K562 (cell line): Measurements from ENCODE around the gene EMILIN1. TPM values are rescaled to one million over a fixed set of nuclear protein-coding genes. Genes with fewer than 3 reads are reported as not detected.
A peak's percentile ranks its signal among the peaks of the same experiment; 100 is the strongest.

Source experiments
- CHD2 ChIP-seq: IDR thresholded peaks from 2 replicates; pipeline ENCODE4 v1.6.1; 2011; ENCODE audit warnings: low read depth, low read length
- DLX4 ChIP-seq: fragments of 250-450 bp; sonication (Bioruptor Pico); IDR thresholded peaks from 2 replicates; pipeline ENCODE4 v1.6.1; 2021; ENCODE audit warnings: mild to moderate bottlenecking
- E2F1 ChIP-seq: sonication (generic); formaldehyde crosslinking; IDR thresholded peaks from 2 replicates; pipeline ENCODE4 v1.8.1; 2023; ENCODE audit warnings: mild to moderate bottlenecking, missing genetic modification reagents, moderate library complexity
- E2F3 ChIP-seq: fragments of 250-450 bp; sonication (Bioruptor Pico); IDR thresholded peaks from 2 replicates; pipeline ENCODE4 v1.4.0; 2020; ENCODE audit warnings: mild to moderate bottlenecking
- E2F6 ChIP-seq, 2 experiments: IDR thresholded peaks; 2 replicates each; pipeline ENCODE4 v1.6.1; 2011; ENCODE audit warnings: borderline replicate concordance in 1 of 2, control low read depth in 1 of 2, low read depth in 1 of 2, low read length in 1 of 2, mild to moderate bottlenecking in 1 of 2, mixed read lengths in 1 of 2, moderate library complexity in 1 of 2; ENCODE audit not compliant: insufficient read depth in 1 of 2, insufficient read length in 1 of 2, poor library complexity in 1 of 2, severe bottlenecking in 1 of 2; ENCODE audit errors: extremely low read depth in 1 of 2
- GABPB1 ChIP-seq: sonication (generic); formaldehyde crosslinking; IDR thresholded peaks from 2 replicates; pipeline ENCODE4 v1.8.0; 2022; ENCODE audit warnings: mild to moderate bottlenecking, missing genetic modification reagents
- GMEB1 ChIP-seq: fragments of 250-450 bp; sonication (Bioruptor Pico); IDR thresholded peaks from 2 replicates; pipeline ENCODE4 v1.4.0; 2020; ENCODE audit warnings: mild to moderate bottlenecking
- HCFC1 ChIP-seq: IDR thresholded peaks from 2 replicates; pipeline ENCODE4 v1.6.1; 2012; ENCODE audit warnings: low read depth, low read length, improper control_type of control experiment
- MEIS2 ChIP-seq: fragments of 450-650 bp; IDR thresholded peaks from 2 replicates; pipeline ENCODE4 v1.6.1; 2014; ENCODE audit warnings: mild to moderate bottlenecking; ENCODE audit not compliant: partially characterized antibody
- MNT ChIP-seq, 2 experiments: fragments of 450-650 bp; conservative IDR thresholded peaks; 2 replicates each; pipeline ENCODE4 v1.6.1; 2017; ENCODE audit warnings: mild to moderate bottlenecking in 2 of 2, moderate library complexity in 2 of 2
- RCOR1 ChIP-seq, 2 experiments: IDR thresholded peaks; 2 replicates each; pipeline ENCODE4 v1.6.1; 2012; ENCODE audit warnings: low read depth in 2 of 2, low read length in 2 of 2, borderline replicate concordance in 1 of 2, improper control_type of control experiment in 1 of 2
- SAFB ChIP-seq: fragments of 200-400 bp; formaldehyde crosslinking; IDR thresholded peaks from 2 replicates; pipeline ENCODE4 v1.6.1; 2017; ENCODE audit warnings: low read depth, low read length, borderline replicate concordance
- SMAD4 ChIP-seq: fragments of 250-450 bp; sonication (Bioruptor Pico); conservative IDR thresholded peaks from 2 replicates; pipeline ENCODE4 v1.8.0; 2021; ENCODE audit warnings: inconsistent platforms, mild to moderate bottlenecking, moderate library complexity
- SMARCC2 ChIP-seq: fragments of 450-650 bp; IDR thresholded peaks from 2 replicates; pipeline ENCODE4 v1.6.1; 2017; ENCODE audit warnings: antibody characterized with exemption, moderate library complexity, mild to moderate bottlenecking, low read depth
- SREBF1 ChIP-seq: fragments of 150-350 bp; IDR thresholded peaks from 2 replicates; pipeline ENCODE4 v1.6.1; 2014; ENCODE audit warnings: antibody characterized with exemption, low read depth, low read length, borderline replicate concordance
- SREBF2 ChIP-seq: sonication (generic); formaldehyde crosslinking; IDR thresholded peaks from 2 replicates; pipeline ENCODE4 v1.4.0; 2020; ENCODE audit warnings: mild to moderate bottlenecking, missing genetic modification reagents
- ZNF77 ChIP-seq: fragments of 250-450 bp; sonication (Bioruptor Pico); IDR thresholded peaks from 2 replicates; pipeline ENCODE4 v1.5.0; 2020
- polyA plus RNA-seq, 8 experiments: library from polyadenylated mRNA; depleted of rRNA in 4 of 8; stranded (reverse) in 5 of 8; unstranded in 3 of 8; fragments of >200 nt; fragmentation: Nextera tagmentation in 2 of 8; fragmentation: Illumina TruSeq in 1 of 8; extraction: Ambion mirVana in 2 of 8; extraction: Trizol in 1 of 8; gene quantifications; 2 replicates each; pipeline versions ENCODE4 v1.2.1 to v1.2.3, GENCODE V29; 2011 to 2014; ENCODE audit warnings: inconsistent platforms in 1 of 8, missing spikeins in 1 of 8
- total RNA-seq, 7 experiments: library from RNA; depleted of rRNA in 6 of 7; stranded (reverse); fragments of >200 nt in 6 of 7; fragmentation: Illumina TruSeq in 2 of 7; extraction: Trizol in 2 of 7; gene quantifications; 2 replicates each; pipeline versions ENCODE4 v1.2.1 to v1.2.3, GENCODE V29; 2011 to 2021; ENCODE audit warnings: low replicate concordance in 1 of 7

The EMILIN1 gene
- total and polyA plus RNA-seq, 9 of the 15 experiments (the other 6 are each of a cell fraction or from before 2014, with no cell fraction given), result 0.04 to 2.7 (median 0.54) TPM; not detected in 2

GRCh38 chr2:27071277-27071989, 7.0 kb upstream of the EMILIN1 start, which contains the start of gene OST4 (continued):
- peak in 1 of 2 experiments; percentile 65 for TF ChIP-seq E2F6 (IDR thresholded peaks at IDR 0.05; ENCODE audit: borderline replicate concordance in 1 of 2, extremely low read depth in 1 of 2, insufficient read depth in 1 of 2, insufficient read length in 1 of 2, low read depth in 1 of 2, low read length in 1 of 2, poor library complexity in 1 of 2, severe bottlenecking in 1 of 2)
- 0 out of 2 replicates have a peak, but pooled peaks have one; percentile 27 for TF ChIP-seq SMARCC2
- TF ChIP-seq GMEB1 (CRISPR knock-in tag), result peak; percentile 91
- no peak for TF ChIP-seq SREBF1
- TF ChIP-seq RCOR1 (IDR thresholded peaks at IDR 0.05; ENCODE audit: borderline replicate concordance in 1 of 2, low read depth in 2 of 2, low read length in 2 of 2), result peak in 1 of 2 experiments; percentile 45; a peak in 1 of 4 replicates
- TF ChIP-seq E2F3 (CRISPR knock-in tag), result no peak
- peak; percentile 84 for TF ChIP-seq SMAD4
- TF ChIP-seq HCFC1, result peak; percentile 78
- TF ChIP-seq DLX4 (CRISPR knock-in tag), result no peak
- no peak for TF ChIP-seq SREBF2 (CRISPR knock-in tag)
- TF ChIP-seq E2F1, result peak; percentile 40; the same call in 1 of the 2 replicates
- TF ChIP-seq ZNF77 (CRISPR knock-in tag), result no peak
- no peak for TF ChIP-seq MEIS2
- TF ChIP-seq CHD2, result peak; percentile 24; the same call in 1 of the 2 replicates
- TF ChIP-seq GABPB1 (CRISPR knock-in tag), result peak; percentile 90
- TF ChIP-seq SAFB, result 0 out of 2 replicates have a peak, but pooled peaks have one; percentile 69
- peak; percentile 67 to 88; a peak in 3 of 4 replicates for TF ChIP-seq MNT (conservative IDR thresholded peaks at IDR 0.05)
